ENCODE data around the gene TRPM3.

GRCh38 chr9:70978085-70978484 lies 143.3 kb downstream of the TRPM3 start:
- TF ChIP-seq CTCF (IDR thresholded peaks at IDR 0.05): no peak
- no peak for TF ChIP-seq EZH2 (IDR thresholded peaks at IDR 0.05; ENCODE audit: borderline replicate concordance, insufficient read depth, low read depth, low read length, poor library complexity, severe bottlenecking)
